NCI-H2081 treated with DMSO at 0.1 percent for 48 hours (cell line): Measurements from ENCODE around the gene GMEB2.
A peak's percentile ranks its signal among the peaks of the same experiment; 100 is the strongest.

Experiments used
- DNase-seq: peaks from one replicate; lab custom pipeline; 2025; lab: John Stamatoyannopoulos, UW

Gene GMEB2

GRCh38 chr20:63544958-63545516 is 81.9 kb downstream of the GMEB2 start:
- no peak for DNase-seq

GRCh38 chr20:63544241-63544957 is 82.5 kb downstream of the GMEB2 start:
- DNase-seq: no peak

- DNase-seq: no peak
Observed at GRCh38 chr20:63543733-63544132, 83.2 kb downstream of the GMEB2 start.

GRCh38 chr20:63543131-63543530 is 83.8 kb downstream of the GMEB2 start:
- DNase-seq: no peak

- DNase-seq: no peak
Observed at GRCh38 chr20:63542696-63543095, 84.2 kb downstream of the GMEB2 start.

- no peak for DNase-seq
Observed at GRCh38 chr20:63542031-63542559, 84.8 kb downstream of the GMEB2 start.

GRCh38 chr20:63541371-63541770 is 85.5 kb downstream of the GMEB2 start:
- DNase-seq: no peak

GRCh38 chr20:63540417-63541186 is 86.3 kb downstream of the GMEB2 start:
- DNase-seq: no peak

- DNase-seq: no peak
Observed at GRCh38 chr20:63539441-63540370, 87.2 kb downstream of the GMEB2 start.

- no peak for DNase-seq
Observed at GRCh38 chr20:63539092-63539430, 87.8 kb downstream of the GMEB2 start.

GRCh38 chr20:63538204-63539091 is 88.5 kb downstream of the GMEB2 start:
- peak; percentile 22 for DNase-seq
